ENCODE measurements around the gene PIEZO2.

GRCh38 chr18:11137400-11137799 is 12.0 kb downstream of the PIEZO2 start:
- TF ChIP-seq EZH2 (IDR thresholded peaks at IDR 0.05; ENCODE audit: low read length) (no peak), CTCF (optimal IDR thresholded peaks at IDR 0.05 in 1 of 3, IDR thresholded peaks at IDR 0.05 in 1 of 3, conservative IDR thresholded peaks at IDR 0.05 in 1 of 3; ENCODE audit: extremely low read depth in 1 of 3, insufficient read depth in 2 of 3, low read length in 3 of 3) (no peak)

Measured in keratinocyte (primary cell).